Mesenchymal stem cell (in vitro differentiated cells and primary cell): ENCODE measurements around the gene COLQ.
"Not testable (repeated sequence)": the region's sequence is repeated elsewhere in the genome, so short reads cannot be mapped to it uniquely, and the experiment has no call there.

Experiments
- DNase-seq: peaks from one replicate; pipeline ENCODE4 v3.0.0-alpha.2; 2013
- H2AFZ ChIP-seq: one replicate; pipeline ENCODE4 v1.6.1; 2013; ENCODE audit warnings: low read depth, mild to moderate bottlenecking, control low read depth, inconsistent platforms, low read length, moderate library complexity
- H2AK5ac ChIP-seq: 2 replicates; pipeline ENCODE4 v1.6.1; 2013; ENCODE audit warnings: low read length, moderate library complexity, mild to moderate bottlenecking, inconsistent platforms; ENCODE audit not compliant: severe bottlenecking
- H2BK120ac ChIP-seq: one replicate; pipeline ENCODE4 v1.6.1; 2013; ENCODE audit warnings: low read depth, mild to moderate bottlenecking, inconsistent platforms, low read length, moderate library complexity
- H2BK12ac ChIP-seq, 2 experiments: one replicate each; pipeline ENCODE4 v1.6.1; 2013; ENCODE audit warnings: inconsistent platforms in 2 of 2, low read length in 2 of 2, mild to moderate bottlenecking in 2 of 2, moderate library complexity in 2 of 2, control low read depth in 1 of 2
- H2BK15ac ChIP-seq: one replicate; pipeline ENCODE4 v1.6.1; 2013; ENCODE audit warnings: mild to moderate bottlenecking, low read depth, inconsistent platforms; ENCODE audit not compliant: poor library complexity, severe bottlenecking
- H2BK5ac ChIP-seq: 2 replicates; pipeline ENCODE4 v1.6.1; 2013; ENCODE audit warnings: low read depth, mild to moderate bottlenecking, low read length, control low read depth, inconsistent platforms; ENCODE audit not compliant: poor library complexity, severe bottlenecking
- H3K14ac ChIP-seq, 2 experiments: one replicate each; pipeline ENCODE4 v1.6.1; 2013; ENCODE audit warnings: inconsistent platforms in 2 of 2, low read length in 2 of 2, control low read depth in 1 of 2, mild to moderate bottlenecking in 1 of 2, moderate library complexity in 1 of 2
- H3K18ac ChIP-seq, 2 experiments: one replicate each; pipeline ENCODE4 v1.6.1; 2013; ENCODE audit warnings: inconsistent platforms in 2 of 2, low read length in 2 of 2, control low read depth in 1 of 2, low read depth in 1 of 2, mild to moderate bottlenecking in 1 of 2
- H3K23ac ChIP-seq, 2 experiments: one replicate each; pipeline ENCODE4 v1.6.1; 2013; ENCODE audit warnings: inconsistent platforms in 2 of 2, low read length in 2 of 2, mild to moderate bottlenecking in 2 of 2, moderate library complexity in 2 of 2, control low read depth in 1 of 2
- H3K27ac ChIP-seq: 2 replicates; pipeline ENCODE4 v1.5.1; 2013; ENCODE audit warnings: mild to moderate bottlenecking, moderate library complexity, low read length, control low read depth, inconsistent platforms; ENCODE audit not compliant: poor library complexity, severe bottlenecking
- H3K27me3 ChIP-seq, 2 experiments: 2 replicates each; pipeline versions ENCODE4 v1.6.1 to v1.7.0; 2013; ENCODE audit warnings: low read length in 2 of 2, mild to moderate bottlenecking in 2 of 2, moderate library complexity in 2 of 2, control low read depth in 1 of 2, inconsistent platforms in 1 of 2; ENCODE audit not compliant: control insufficient read depth in 1 of 2, insufficient read depth in 1 of 2
- H3K36me3 ChIP-seq, 2 experiments: 2 replicates each; pipeline versions ENCODE4 v1.6.1 to v1.7.0; 2013; ENCODE audit warnings: low read length in 2 of 2, control low read depth in 1 of 2, inconsistent platforms in 1 of 2, low read depth in 1 of 2, mild to moderate bottlenecking in 1 of 2; ENCODE audit not compliant: insufficient read depth in 2 of 2, control insufficient read depth in 1 of 2
- H3K4ac ChIP-seq, 2 experiments: one replicate each; pipeline ENCODE4 v1.6.1; 2013; ENCODE audit warnings: inconsistent platforms in 2 of 2, low read length in 2 of 2, mild to moderate bottlenecking in 2 of 2, moderate library complexity in 2 of 2, control low read depth in 1 of 2, low read depth in 1 of 2
- H3K4me1 ChIP-seq: 2 replicates; pipeline ENCODE4 v1.6.1; 2013; ENCODE audit warnings: low read depth, low read length, control low read depth; ENCODE audit not compliant: control insufficient read depth, insufficient read depth
- H3K4me2 ChIP-seq: 2 replicates; pipeline ENCODE4 v1.6.1; 2013; ENCODE audit warnings: low read length, mild to moderate bottlenecking, inconsistent platforms; ENCODE audit not compliant: poor library complexity, severe bottlenecking
- H3K4me3 ChIP-seq, 2 experiments: 2 replicates each; pipeline versions ENCODE4 v1.5.1 to v1.7.0; 2013; ENCODE audit warnings: low read length in 2 of 2, mild to moderate bottlenecking in 2 of 2, control low read depth in 1 of 2, low read depth in 1 of 2; ENCODE audit not compliant: insufficient read depth in 1 of 2
- H3K79me1 ChIP-seq: replicated peaks from 2 replicates; pipeline ENCODE4 v1.6.1; 2013; ENCODE audit warnings: mild to moderate bottlenecking, control low read depth, low read length, inconsistent platforms; ENCODE audit not compliant: poor library complexity, severe bottlenecking
- H3K9ac ChIP-seq: 2 replicates; pipeline ENCODE4 v1.7.0; 2013; ENCODE audit warnings: mild to moderate bottlenecking, low read length, moderate library complexity
- H3K9me3 ChIP-seq: 2 replicates; pipeline ENCODE4 v1.7.0; 2013; ENCODE audit warnings: mild to moderate bottlenecking, low read length; ENCODE audit not compliant: control insufficient read depth
- H4K8ac ChIP-seq: one replicate; pipeline ENCODE4 v1.6.1; 2013; ENCODE audit warnings: inconsistent platforms, mild to moderate bottlenecking, low read length, moderate library complexity
- H4K91ac ChIP-seq: one replicate; pipeline ENCODE4 v1.6.1; 2013; ENCODE audit warnings: mild to moderate bottlenecking, low read length, inconsistent platforms
- WGBS: methylation state at CpG from one replicate; pipeline ENCODE4 v1.1.7; 2013; ENCODE audit warnings: mixed read lengths; 5-methylcytosine and 5-hydroxymethylcytosine counted together

The COLQ gene

DNA sequence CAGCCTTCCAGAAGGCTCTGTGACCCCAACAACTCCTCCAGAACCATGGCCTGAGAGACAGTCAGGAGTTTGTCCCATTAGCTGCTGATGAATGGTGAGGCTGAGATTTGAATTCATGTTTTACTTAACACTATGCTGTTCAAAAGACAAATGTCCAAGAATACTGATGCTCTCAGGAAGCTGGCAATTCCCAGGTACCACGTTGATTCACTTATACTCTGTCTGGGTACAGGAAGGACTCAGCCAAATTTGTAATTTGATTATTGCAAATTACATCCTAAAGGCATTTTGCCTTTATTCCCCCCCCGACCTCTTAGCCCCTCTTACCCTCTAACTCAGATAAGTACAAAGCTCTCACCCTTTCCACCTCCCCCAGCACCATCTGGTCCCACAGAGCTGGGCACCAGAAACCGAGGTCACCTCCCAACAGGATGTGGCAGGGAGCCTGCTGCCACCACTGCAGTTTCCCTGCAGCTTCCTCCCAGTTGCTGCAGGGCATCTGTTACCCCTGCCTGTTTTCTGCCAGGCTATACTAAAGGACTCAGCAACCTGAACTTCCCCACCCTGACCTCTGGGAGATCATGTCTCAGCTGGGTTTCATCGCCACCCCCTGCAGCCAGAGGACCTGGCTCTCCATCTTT lies 60.5 kb downstream of the COLQ start:
- Histone ChIP-seq H3K27ac (no peak overlapping the region), H3K4me1 (no peaks in the 10 kb centered on the region), H2BK15ac (no peak overlapping the region), H3K18ac (no peak overlapping the region), H3K23ac (no peak overlapping the region), H2BK120ac (no peak overlapping the region), H3K79me1 (no peaks in the 10 kb centered on the region), H3K36me3 (peaks cover 0 to 15% of the 10 kb centered on the region in 2 experiments), H2BK12ac (no peak overlapping the region), H3K9ac (no peak overlapping the region), H3K14ac (no peak overlapping the region), H4K91ac (no peak overlapping the region), H3K4me2 (no peak overlapping the region), H3K4me3 (no peak overlapping the region), H3K4ac (no peak overlapping the region), H3K27me3 (no peaks in the 10 kb centered on the region), H4K8ac (no peak overlapping the region), H2AK5ac (no peak overlapping the region), H3K9me3 (no peaks in the 10 kb centered on the region), H2AFZ (no peak overlapping the region), H2BK5ac (no peak overlapping the region)
- WGBS = 51% methylated on average over 3 of the region's 4 CpGs
- DNase-seq = no peak

DNA sequence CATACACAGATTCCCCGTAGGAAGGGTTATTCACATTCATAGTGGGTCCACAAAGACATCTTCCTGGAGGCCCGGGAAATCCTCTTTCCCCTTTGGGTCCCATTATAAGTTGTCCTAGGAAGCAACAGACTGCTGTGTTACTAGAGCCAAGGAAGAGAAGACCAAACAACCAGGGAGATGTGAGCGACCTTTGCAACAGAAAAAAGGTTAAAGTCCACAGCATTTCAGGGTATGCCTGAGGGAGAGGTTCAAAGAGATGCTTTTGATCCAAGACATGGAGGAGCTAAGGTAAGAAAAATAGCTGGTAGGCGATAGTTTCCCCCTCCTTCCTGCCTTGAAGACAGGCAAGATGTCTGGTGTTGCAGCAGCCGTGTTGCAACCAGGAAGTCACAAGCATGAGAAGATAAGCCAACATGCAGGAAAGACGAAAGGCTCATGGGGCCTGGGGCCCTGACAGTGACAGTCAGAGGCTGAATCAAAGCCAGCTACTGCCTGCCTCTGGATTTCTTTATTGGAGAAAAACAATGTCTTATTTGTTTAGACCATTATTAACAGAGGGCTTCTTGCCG lies 63.2 kb downstream of the COLQ start:
- Histone ChIP-seq H3K27ac (no peak overlapping the region), H4K91ac (no peak overlapping the region), H2BK15ac (no peak overlapping the region), H3K23ac (no peak overlapping the region), H3K9me3 (no peaks in the 10 kb centered on the region), H3K4ac (no peak overlapping the region), H3K4me1 (no peaks in the 10 kb centered on the region), H2BK12ac (no peak overlapping the region), H3K27me3 (no peaks in the 10 kb centered on the region), H3K9ac (no peak overlapping the region), H2BK120ac (no peak overlapping the region), H2AK5ac (no peak overlapping the region), H3K36me3 (peaks cover 7 to 10% of the 10 kb centered on the region in 2 experiments), H3K79me1 (no peaks in the 10 kb centered on the region), H3K14ac (no peak overlapping the region), H4K8ac (no peak overlapping the region), H3K18ac (no peak overlapping the region), H3K4me2 (no peak overlapping the region), H2AFZ (no peak overlapping the region), H2BK5ac (no peak overlapping the region), H3K4me3 (no peak overlapping the region)
- DNase-seq = no peak
- WGBS = 84% methylated on average over 6 of the region's 7 CpGs

DNA sequence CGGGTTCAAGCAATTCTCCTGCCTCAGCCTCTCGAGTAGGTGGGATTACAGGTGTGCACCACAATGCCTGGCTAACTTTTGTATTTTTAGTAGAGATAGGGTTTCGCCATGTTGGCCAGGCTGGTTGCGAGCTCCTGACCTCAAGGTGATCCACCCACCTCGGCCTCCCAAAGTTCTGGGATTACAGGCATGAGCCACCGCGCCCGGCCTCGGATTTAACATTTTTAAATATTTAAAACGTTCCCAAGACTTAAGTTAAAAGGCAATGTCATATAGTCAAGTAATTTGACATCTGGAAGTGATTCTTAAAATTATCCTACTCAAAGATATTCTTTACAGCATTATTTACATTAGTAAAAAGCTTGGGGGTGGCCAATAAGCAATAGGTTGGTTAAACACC lies 64.6 kb downstream of the COLQ start:
- 93% methylated on average over 8 of the region's 10 CpGs for WGBS

DNA sequence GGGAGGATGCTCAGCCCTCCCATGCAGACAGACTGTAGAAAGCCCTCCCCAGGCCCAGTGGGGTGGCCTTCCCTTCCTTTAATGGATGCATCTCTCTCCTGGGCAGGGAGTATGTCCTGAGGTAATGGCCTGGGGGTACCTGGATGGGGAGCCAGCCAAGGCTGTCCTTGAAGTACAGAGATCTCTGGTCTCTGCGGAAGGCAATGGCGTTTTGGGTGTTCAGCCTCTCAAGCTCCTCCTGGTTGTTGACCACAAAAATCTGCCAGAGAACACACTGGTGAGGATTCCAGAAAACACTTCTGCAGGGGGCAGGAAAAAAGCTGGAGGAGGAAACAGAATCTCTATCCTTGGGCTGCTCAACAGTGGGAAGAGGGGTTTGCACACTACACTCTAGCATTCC lies 65.2 kb downstream of the COLQ start:
- 100% methylated on average over 2 of the region's 2 CpGs for WGBS

More for the DNA sequence above, 64.6 kb downstream of the COLQ start:
- H4K8ac ChIP-seq, H4K91ac ChIP-seq, H3K4ac ChIP-seq, H3K4me1 ChIP-seq, DNase-seq, H3K27ac ChIP-seq, H2AFZ ChIP-seq, H3K79me1 ChIP-seq, H3K9ac ChIP-seq, H3K27me3 ChIP-seq, H2BK15ac ChIP-seq, H3K23ac ChIP-seq, H3K14ac ChIP-seq, H2BK120ac ChIP-seq, H2BK5ac ChIP-seq, H3K18ac ChIP-seq, H3K9me3 ChIP-seq, H2AK5ac ChIP-seq, H3K4me3 ChIP-seq, H2BK12ac ChIP-seq, H3K4me2 ChIP-seq: not testable (repeated sequence)
- peaks cover 8 to 10% of the 10 kb centered on the region in 2 experiments for H3K36me3 ChIP-seq

More for the DNA sequence above, 65.2 kb downstream of the COLQ start:
- H3K14ac ChIP-seq = no peak overlapping the region
- H3K4me1 ChIP-seq = no peaks in the 10 kb centered on the region
- no peak overlapping the region for H2BK15ac ChIP-seq
- no peak overlapping the region for H4K8ac ChIP-seq
- no peak overlapping the region for H3K23ac ChIP-seq
- no peak overlapping the region for H3K4ac ChIP-seq
- DNase-seq = no peak
- peaks cover 8 to 13% of the 10 kb centered on the region in 2 experiments for H3K36me3 ChIP-seq
- no peak overlapping the region for H2AK5ac ChIP-seq
- no peak overlapping the region for H3K27ac ChIP-seq
- H3K9me3 ChIP-seq = no peaks in the 10 kb centered on the region
- no peak overlapping the region for H2BK120ac ChIP-seq
- no peak overlapping the region for H2BK12ac ChIP-seq
- H2BK5ac ChIP-seq = no peak overlapping the region
- no peak overlapping the region for H2AFZ ChIP-seq
- no peak overlapping the region for H3K4me2 ChIP-seq
- H3K27me3 ChIP-seq = no peaks in the 10 kb centered on the region
- H3K18ac ChIP-seq = no peak overlapping the region
- H3K9ac ChIP-seq = no peak overlapping the region
- no peaks in the 10 kb centered on the region for H3K79me1 ChIP-seq
- H3K4me3 ChIP-seq = no peak overlapping the region
- H4K91ac ChIP-seq = no peak overlapping the region
